ENCODE data around the gene FHL3. TPM values are rescaled to one million over a fixed set of nuclear protein-coding genes. Genes with fewer than 3 reads are reported as not detected.

FHL3 gene
- polyA plus RNA-seq, 1 of the 3 experiments (the other 2 are of a cell fraction), result 6.8 TPM

- TF ChIP-seq CTCF (IDR thresholded peaks at IDR 0.05) (no peak), EP300 (IDR thresholded peaks at IDR 0.05; ENCODE audit: borderline replicate concordance in 1 of 2, low read depth in 1 of 2, low read length in 1 of 2) (0 out of 4 replicates have a peak, but pooled peaks of 1 of the 2 experiments have one; percentile 7), TAF1 (IDR thresholded peaks at IDR 0.05; ENCODE audit: borderline replicate concordance, low read depth, low read length) (peak; percentile 34; the same call in 1 of the 2 replicates), SMC3 (IDR thresholded peaks at IDR 0.05; ENCODE audit: low read depth, low read length) (no peak), JUND (IDR thresholded peaks at IDR 0.05) (peak; percentile 65), RXRA (IDR thresholded peaks at IDR 0.05; ENCODE audit: borderline replicate concordance, low read depth) (peak; percentile 23; the same call in 1 of the 2 replicates), RFX5 (IDR thresholded peaks at IDR 0.05; ENCODE audit: low read length) (no peak), TEAD4 (IDR thresholded peaks at IDR 0.05; ENCODE audit: borderline replicate concordance, insufficient read depth) (no peak), REST (IDR thresholded peaks at IDR 0.05; ENCODE audit: low read depth, low read length) (no peak), POLR2AphosphoS5 (IDR thresholded peaks at IDR 0.05; ENCODE audit: low read depth, low read length) (no peak; the same call in 1 of the 2 replicates), MXI1 (IDR thresholded peaks at IDR 0.05; ENCODE audit: low read depth, low read length) (no peak)
- TF ChIP-seq, protein P1, sequence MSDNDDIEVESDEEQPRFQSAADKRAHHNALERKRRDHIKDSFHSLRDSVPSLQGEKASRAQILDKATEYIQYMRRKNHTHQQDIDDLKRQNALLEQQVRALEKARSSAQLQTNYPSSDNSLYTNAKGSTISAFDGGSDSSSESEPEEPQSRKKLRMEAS (IDR thresholded peaks at IDR 0.05; ENCODE audit: low read depth), result peak; percentile 20; the same call in 1 of the 2 replicates
- TF ChIP-seq, protein P2, sequence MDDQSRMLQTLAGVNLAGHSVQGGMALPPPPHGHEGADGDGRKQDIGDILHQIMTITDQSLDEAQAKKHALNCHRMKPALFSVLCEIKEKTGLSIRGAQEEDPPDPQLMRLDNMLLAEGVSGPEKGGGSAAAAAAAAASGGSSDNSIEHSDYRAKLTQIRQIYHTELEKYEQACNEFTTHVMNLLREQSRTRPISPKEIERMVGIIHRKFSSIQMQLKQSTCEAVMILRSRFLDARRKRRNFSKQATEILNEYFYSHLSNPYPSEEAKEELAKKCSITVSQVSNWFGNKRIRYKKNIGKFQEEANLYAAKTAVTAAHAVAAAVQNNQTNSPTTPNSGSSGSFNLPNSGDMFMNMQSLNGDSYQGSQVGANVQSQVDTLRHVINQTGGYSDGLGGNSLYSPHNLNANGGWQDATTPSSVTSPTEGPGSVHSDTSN (IDR thresholded peaks at IDR 0.05), result peak; percentile 88
- TF ChIP-seq, protein P3, sequence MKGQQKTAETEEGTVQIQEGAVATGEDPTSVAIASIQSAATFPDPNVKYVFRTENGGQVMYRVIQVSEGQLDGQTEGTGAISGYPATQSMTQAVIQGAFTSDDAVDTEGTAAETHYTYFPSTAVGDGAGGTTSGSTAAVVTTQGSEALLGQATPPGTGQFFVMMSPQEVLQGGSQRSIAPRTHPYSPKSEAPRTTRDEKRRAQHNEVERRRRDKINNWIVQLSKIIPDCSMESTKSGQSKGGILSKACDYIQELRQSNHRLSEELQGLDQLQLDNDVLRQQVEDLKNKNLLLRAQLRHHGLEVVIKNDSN (IDR thresholded peaks at IDR 0.05; ENCODE audit: borderline replicate concordance, low read depth), result no peak
Observed at GRCh38 chr1:38029685-38030511, 24.6 kb upstream of the FHL3 start (continued).
